Prostate gland (tissue), 2 donors: ENCODE results near the gene SEZ6L2. TPM values are rescaled to one million over a fixed set of nuclear protein-coding genes. Genes with fewer than 3 reads are reported as not detected.
A peak's percentile ranks its signal among the peaks of the same experiment; 100 is the strongest.

ENCODE experiments used
- DNase-seq: peaks from one replicate; pipeline ENCODE4 v3.0.0-alpha.2; 2019; ENCODE audit warnings: low spot score
- H3K27ac ChIP-seq, 2 donors: fragments of 200-600 bp; sonication (generic); 2 replicates each; pipeline ENCODE4 v1.5.1; 2017 to 2019
- H3K27me3 ChIP-seq: fragments of 200-600 bp; sonication (generic); replicated peaks from 2 replicates; pipeline ENCODE4 v1.5.1; 2019; ENCODE audit not compliant: insufficient read depth
- H3K36me3 ChIP-seq, 2 donors: fragments of 200-600 bp; sonication (generic); 1 replicate in 1 of 2; 2 replicates in 1 of 2; pipeline versions ENCODE4 v1.5.1 to v1.8.1; 2017 to 2019
- H3K4me1 ChIP-seq: fragments of 200-600 bp; sonication (generic); replicated peaks from 2 replicates; pipeline ENCODE4 v1.5.1; 2019
- H3K4me3 ChIP-seq, 2 donors: fragments of 200-600 bp; sonication (generic); 2 replicates each; pipeline ENCODE4 v1.5.1; 2017 to 2019
- H3K9me3 ChIP-seq: fragments of 200-600 bp; sonication (generic); 2 replicates; pipeline ENCODE4 v1.5.1; 2017
- POLR2A ChIP-seq: fragments of 450-650 bp; IDR thresholded peaks from one replicate; pipeline ENCODE4 v1.6.1; 2016; ENCODE audit warnings: antibody characterized with exemption, mild to moderate bottlenecking
- POLR2AphosphoS5 ChIP-seq: sonication (generic); formaldehyde crosslinking; IDR thresholded peaks from one replicate; pipeline ENCODE4 v1.6.1; 2017; ENCODE audit warnings: antibody characterized with exemption
- WGBS: methylation state at CpG from one replicate; pipeline ENCODE4 v1.1.5; 2018; 5-methylcytosine and 5-hydroxymethylcytosine counted together
- intact Hi-C: fragments of 100-400 bp; cut with DNase I; formaldehyde crosslinking; loops from one replicate; pipeline ENCODE4 v1.14.2; 2022
- total RNA-seq, 2 donors: library from RNA; depleted of rRNA; stranded (reverse); fragments of >200 nt; gene quantifications; one replicate each; pipeline ENCODE4 v1.1.0, GENCODE V29; 2016
- TF ChIP-seq, protein P1 (sequence below), 4 experiments: fragments of 200-600 bp in 2 of 4; fragments of 450-650 bp in 2 of 4; sonication (generic) in 2 of 4; IDR thresholded peaks; 1 replicate in 3 of 4; 2 replicates in 1 of 4; pipeline ENCODE4 v1.5.1; 2016 to 2019; ENCODE audit warnings: antibody characterized with exemption in 4 of 4, mild to moderate bottlenecking in 2 of 4, moderate library complexity in 2 of 4

SEZ6L2 gene
- total RNA-seq, 2 donors from 2014 or later, result 60.7 to 62.9 TPM

DNA sequence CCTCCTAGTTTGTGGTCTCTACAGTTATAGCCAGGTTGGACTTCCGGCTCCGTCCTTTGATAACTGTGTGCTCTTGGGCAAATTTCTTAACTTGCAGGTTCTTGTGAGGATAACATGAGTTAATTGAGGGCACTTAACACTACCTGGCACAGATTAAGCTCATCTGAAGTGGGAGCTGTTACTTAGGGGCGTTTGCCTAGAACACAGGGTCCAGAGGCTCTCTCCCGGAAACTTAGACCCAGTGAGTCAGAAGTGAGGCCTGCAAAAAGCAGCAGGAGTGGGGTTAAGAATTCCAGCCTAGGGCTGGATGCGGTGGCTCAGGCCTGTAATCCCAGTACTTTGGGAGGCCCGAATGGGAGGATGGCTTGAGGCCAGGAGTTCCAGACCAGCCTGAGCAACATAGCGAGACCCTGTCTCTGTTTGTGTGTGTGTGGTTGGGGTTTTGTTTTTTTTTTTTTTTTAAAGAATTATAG lies 77.7 kb downstream of the SEZ6L2 start:
- no peaks in the 10 kb centered on the region for H3K9me3 ChIP-seq
- TF ChIP-seq, protein P1, sequence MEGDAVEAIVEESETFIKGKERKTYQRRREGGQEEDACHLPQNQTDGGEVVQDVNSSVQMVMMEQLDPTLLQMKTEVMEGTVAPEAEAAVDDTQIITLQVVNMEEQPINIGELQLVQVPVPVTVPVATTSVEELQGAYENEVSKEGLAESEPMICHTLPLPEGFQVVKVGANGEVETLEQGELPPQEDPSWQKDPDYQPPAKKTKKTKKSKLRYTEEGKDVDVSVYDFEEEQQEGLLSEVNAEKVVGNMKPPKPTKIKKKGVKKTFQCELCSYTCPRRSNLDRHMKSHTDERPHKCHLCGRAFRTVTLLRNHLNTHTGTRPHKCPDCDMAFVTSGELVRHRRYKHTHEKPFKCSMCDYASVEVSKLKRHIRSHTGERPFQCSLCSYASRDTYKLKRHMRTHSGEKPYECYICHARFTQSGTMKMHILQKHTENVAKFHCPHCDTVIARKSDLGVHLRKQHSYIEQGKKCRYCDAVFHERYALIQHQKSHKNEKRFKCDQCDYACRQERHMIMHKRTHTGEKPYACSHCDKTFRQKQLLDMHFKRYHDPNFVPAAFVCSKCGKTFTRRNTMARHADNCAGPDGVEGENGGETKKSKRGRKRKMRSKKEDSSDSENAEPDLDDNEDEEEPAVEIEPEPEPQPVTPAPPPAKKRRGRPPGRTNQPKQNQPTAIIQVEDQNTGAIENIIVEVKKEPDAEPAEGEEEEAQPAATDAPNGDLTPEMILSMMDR (IDR thresholded peaks at IDR 0.05), result no peak
- TF ChIP-seq POLR2A (no peak), POLR2AphosphoS5 (no peak)
- intact Hi-C loops, result loop anchor here (10.0 kb wide), 1 partner anchor 143 kb away; the partner anchor contains the start of gene TMEM219
- H3K36me3 ChIP-seq, result no peaks in the 10 kb centered on the region
- no peaks in the 10 kb centered on the region for H3K27me3 ChIP-seq
- no peak for DNase-seq
- H3K27ac ChIP-seq, result peak overlapping the region; percentile 76 to 78
- peaks cover 12% of the 10 kb centered on the region for H3K4me1 ChIP-seq
- H3K4me3 ChIP-seq, result peak overlapping the region; percentile 40 to 43
- WGBS, result 50% methylated on average over 7 of the region's 7 CpGs

Other genes with a start within 250 kb of the SEZ6L2 start
- 1 to 10 TPM; 1.6 to 2.0 TPM for gene SPN, start 236.3 kb downstream of the SEZ6L2 start, total RNA-seq
- 10 to 100 TPM in 1 of 2 donors, 1 to 10 TPM in 1; 8.3 to 11.1 TPM for gene QPRT, start 220.4 kb downstream of the SEZ6L2 start, total RNA-seq
- gene C16orf54, start 153.6 kb downstream of the SEZ6L2 start, total RNA-seq, result 1 to 10 TPM; 1.1 to 1.2 TPM
- gene ZG16, start 121.3 kb downstream of the SEZ6L2 start, total RNA-seq, result not detected
- gene KIF22, start 108.8 kb downstream of the SEZ6L2 start, total RNA-seq, result 10 to 100 TPM; 58.5 to 89.6 TPM
- gene MAZ, start 93.0 kb downstream of the SEZ6L2 start, total RNA-seq, result 100 to 1,000 TPM; 180 to 188 TPM
- gene PRRT2, start 87.4 kb downstream of the SEZ6L2 start, total RNA-seq, result 10 to 100 TPM in 1 of 2 donors, 1 to 10 TPM in 1; 6.6 to 19.2 TPM
- gene PAGR1, start 83.4 kb downstream of the SEZ6L2 start, total RNA-seq, result 10 to 100 TPM; 64.3 to 64.4 TPM
- 100 to 1,000 TPM in 1 of 2 donors, 10 to 100 TPM in 1; 59.3 to 247 TPM for gene MVP, start 79.1 kb downstream of the SEZ6L2 start, total RNA-seq
- gene CDIPT, start 36.3 kb downstream of the SEZ6L2 start, total RNA-seq, result 100 to 1,000 TPM; 121 to 132 TPM
- gene ASPHD1, start 938 bp upstream of the SEZ6L2 start, total RNA-seq, result 1 to 10 TPM; 1.2 to 5.1 TPM
- gene KCTD13, start 26.7 kb upstream of the SEZ6L2 start, total RNA-seq, result 100 to 1,000 TPM in 1 of 2 donors, 10 to 100 TPM in 1; 15.9 to 134 TPM
- 100 to 1,000 TPM; 188 to 218 TPM for gene TMEM219, start 62.5 kb upstream of the SEZ6L2 start, total RNA-seq
- 10 to 100 TPM; 43.8 to 97.4 TPM for gene TAOK2, start 74.3 kb upstream of the SEZ6L2 start, total RNA-seq
- 10 to 100 TPM; 10.8 to 22.4 TPM for gene HIRIP3, start 96.1 kb upstream of the SEZ6L2 start, total RNA-seq
- 100 to 1,000 TPM in 1 of 2 donors, 10 to 100 TPM in 1; 51.8 to 113 TPM for gene INO80E, start 96.7 kb upstream of the SEZ6L2 start, total RNA-seq
- 1 to 10 TPM; 3.0 to 6.4 TPM for gene DOC2A, start 111.5 kb upstream of the SEZ6L2 start, total RNA-seq
- not detected for gene C16orf92, start 123.6 kb upstream of the SEZ6L2 start, total RNA-seq
- gene TLCD3B, start 131.7 kb upstream of the SEZ6L2 start, total RNA-seq, result 10 to 100 TPM in 1 of 2 donors, under 1 TPM in 1; 0.46 to 17.2 TPM
- 100 to 1,000 TPM; 884 to 943 TPM for gene ALDOA, start 166.2 kb upstream of the SEZ6L2 start, total RNA-seq
- 10 to 100 TPM; 67.8 to 85.4 TPM for gene PPP4C, start 176.4 kb upstream of the SEZ6L2 start, total RNA-seq
- gene TBX6, start 192.4 kb upstream of the SEZ6L2 start, total RNA-seq, result 1 to 10 TPM; 1.5 to 2.5 TPM
- 100 to 1,000 TPM; 150 to 164 TPM for gene YPEL3, start 196.7 kb upstream of the SEZ6L2 start, total RNA-seq
- 1 to 10 TPM in 1 of 2 donors, under 1 TPM in 1; 0.91 to 2.4 TPM for gene GDPD3, start 214.0 kb upstream of the SEZ6L2 start, total RNA-seq
- 10 to 100 TPM; 19.0 to 77.4 TPM for gene MAPK3, start 223.7 kb upstream of the SEZ6L2 start, total RNA-seq